ENCODE results near the gene STX19.
A peak's percentile ranks its signal among the peaks of the same experiment; 100 is the strongest.
"Not testable (repeated sequence)": the region's sequence is repeated elsewhere in the genome, so short reads cannot be mapped to it uniquely, and the experiment has no call there.

STX19 gene

GRCh38 chr3:93969997-93970396 is 58.4 kb downstream of the STX19 start:
- DNase-seq = peak; percentile 86

- DNase-seq = peak; percentile 17
Observed at GRCh38 chr3:93969443-93969842, 59.0 kb downstream of the STX19 start.

- not testable (repeated sequence) for DNase-seq
Observed at GRCh38 chr3:93965106-93965505, 63.3 kb downstream of the STX19 start.
